PC-3 (cell line): ENCODE measurements around the gene PLA2G2F. TPM values are rescaled to one million over a fixed set of nuclear protein-coding genes. Genes with fewer than 3 reads are reported as not detected.

Experiments used
- ATAC-seq: fragments of 200-7000 bp; cut with Tn5 transposase; 2 replicates; pipeline ENCODE4 v1.9.1; 2020; ENCODE audit warnings: mild to moderate bottlenecking, moderate library complexity
- BruUV-seq: library from RNA; stranded (reverse); fragments of 400-500 nt; replicated peaks from 2 replicates; lab custom pipeline; 2021; lab: Mats Ljungman, UMichigan
- CTCF ChIA-PET: fragments of 300-600 bp; sonication (Branson Sonifier 250); formaldehyde crosslinking; loops from one replicate; lab custom pipeline; 2022; ENCODE audit warnings: antibody characterized with exemption; lab: Charles Lee
- POLR2A ChIA-PET: fragments of 300-600 bp; sonication (Branson Sonifier 250); formaldehyde crosslinking; loops from one replicate; lab custom pipeline; 2022; ENCODE audit warnings: antibody characterized with exemption; ENCODE audit not compliant: unreplicated experiment; lab: Charles Lee
- DNase-seq: peaks from one replicate; pipeline ENCODE4 v3.0.0-alpha.2; 2015
- H2AFZ ChIP-seq: fragments of 300-600 bp; sonication (generic); 2 replicates; pipeline ENCODE4 v1.6.0; 2016; ENCODE audit warnings: antibody characterized with exemption, low read length
- H3F3A ChIP-seq: fragments of 300-600 bp; sonication (generic); one replicate; pipeline ENCODE4 v1.6.0; 2017; ENCODE audit warnings: antibody characterized with exemption, low read length, control low read depth, mild to moderate bottlenecking; ENCODE audit not compliant: unreplicated experiment
- H3K27ac ChIP-seq: fragments of 300-600 bp; sonication (generic); 2 replicates; pipeline ENCODE4 v1.5.1; 2016; ENCODE audit warnings: mild to moderate bottlenecking, low read length
- H3K27me3 ChIP-seq: fragments of 300-600 bp; sonication (generic); 2 replicates; pipeline ENCODE4 v1.6.1; 2016; ENCODE audit warnings: low read length, mixed read lengths
- H3K36me3 ChIP-seq: fragments of 300-600 bp; sonication (generic); 2 replicates; pipeline ENCODE4 v1.6.1; 2016; ENCODE audit warnings: low read depth, mixed run types, low read length, mixed read lengths
- H3K4me1 ChIP-seq: fragments of 300-600 bp; sonication (generic); 2 replicates; pipeline ENCODE4 v1.5.1; 2016; ENCODE audit warnings: low read length; ENCODE audit not compliant: insufficient read depth
- H3K4me2 ChIP-seq: fragments of 300-600 bp; sonication (generic); 2 replicates; pipeline ENCODE4 v1.6.0; 2016; ENCODE audit warnings: low read length
- H3K4me3 ChIP-seq: fragments of 300-600 bp; sonication (generic); 2 replicates; pipeline ENCODE4 v1.5.1; 2016; ENCODE audit warnings: mild to moderate bottlenecking, low read length, mixed read lengths
- H3K79me2 ChIP-seq: fragments of 300-600 bp; sonication (generic); 2 replicates; pipeline ENCODE4 v1.6.1; 2017; ENCODE audit warnings: low read length, mixed read lengths
- H3K9ac ChIP-seq: fragments of 300-600 bp; sonication (generic); 2 replicates; pipeline ENCODE4 v1.6.0; 2016; ENCODE audit warnings: mild to moderate bottlenecking, low read length
- H3K9me2 ChIP-seq: fragments of 300-600 bp; sonication (generic); replicated peaks from 2 replicates; pipeline ENCODE4 v1.6.1; 2016; ENCODE audit warnings: mixed run types, low read length, mixed read lengths
- H3K9me3 ChIP-seq: fragments of 300-600 bp; sonication (generic); 2 replicates; pipeline ENCODE4 v1.6.1; 2016; ENCODE audit warnings: low read length, mixed read lengths
- H4K20me1 ChIP-seq: fragments of 300-600 bp; sonication (generic); 2 replicates; pipeline ENCODE4 v1.6.1; 2016; ENCODE audit warnings: low read length, mixed read lengths
- EZH2 ChIP-seq: fragments of 300-600 bp; sonication (generic); IDR thresholded peaks from one replicate; pipeline ENCODE4 v1.6.1; 2017; ENCODE audit warnings: antibody characterized with exemption, mild to moderate bottlenecking, low read length; ENCODE audit not compliant: unreplicated experiment
- EZH2phosphoT487 ChIP-seq: fragments of 300-600 bp; sonication (generic); IDR thresholded peaks from 2 replicates; pipeline ENCODE4 v1.6.1; 2018; ENCODE audit warnings: mild to moderate bottlenecking, antibody characterized with exemption, low read length, borderline replicate concordance
- intact Hi-C: fragments of 100-400 bp; cut with micrococcal nuclease; formaldehyde crosslinking; loops from 2 replicates; pipeline ENCODE4 v1.9.0; 2023
- total RNA-seq: library from RNA; depleted of rRNA; stranded (reverse); fragments of >200 nt; gene quantifications from 2 replicates; pipeline ENCODE4 v1.2.3, GENCODE V29; 2014
- TF ChIP-seq, protein P1 (sequence below): fragments of 300-600 bp; sonication (generic); conservative IDR thresholded peaks from 2 replicates; pipeline ENCODE4 v1.5.1; 2017; ENCODE audit warnings: antibody characterized with exemption, low read depth, mild to moderate bottlenecking, low read length

PLA2G2F gene
- total RNA-seq, 1 experiment from 2014 or later = 0.18 TPM

GRCh38 chr1:20108366-20109123 lies 30.6 kb upstream of the PLA2G2F start:
- H3K27me3 ChIP-seq = no peaks in the 10 kb centered on the region
- no peaks in the 10 kb centered on the region for H3F3A ChIP-seq
- DNase-seq (no peak), ATAC-seq (no peak)
- H3K4me2 ChIP-seq = no peak overlapping the region
- intact Hi-C loops = no loop called here
- H2AFZ ChIP-seq = no peak overlapping the region
- no peak overlapping the region for H3K9ac ChIP-seq
- H3K4me1 ChIP-seq = peaks cover 15% of the 10 kb centered on the region
- POLR2A ChIA-PET = no interaction called here
- no peaks in the 10 kb centered on the region for H3K9me2 ChIP-seq
- H3K4me3 ChIP-seq = no peak overlapping the region
- TF ChIP-seq EZH2phosphoT487 (no peak), EZH2 (no peak)
- H3K27ac ChIP-seq = no peak overlapping the region
- no peaks in the 10 kb centered on the region for H3K79me2 ChIP-seq
- H4K20me1 ChIP-seq = no peaks in the 10 kb centered on the region
- CTCF ChIA-PET = no interaction called here
- no peaks in the 10 kb centered on the region for H3K9me3 ChIP-seq
- BruUV-seq = no TSS peak
- no peaks in the 10 kb centered on the region for H3K36me3 ChIP-seq

- no peak overlapping the region for H3K4me2 ChIP-seq
- H3K27me3 ChIP-seq = no peaks in the 10 kb centered on the region
- ChIA-PET CTCF (no interaction called here), POLR2A (no interaction called here)
- no peak overlapping the region for H3K4me3 ChIP-seq
- BruUV-seq = no TSS peak
- no peaks in the 10 kb centered on the region for H3K36me3 ChIP-seq
- no peak overlapping the region for H3K9ac ChIP-seq
- DNase-seq = no peak
- H3K4me1 ChIP-seq = peaks cover 14% of the 10 kb centered on the region
- H3K9me2 ChIP-seq = no peaks in the 10 kb centered on the region
- no peak overlapping the region for H3K27ac ChIP-seq
- H3F3A ChIP-seq = no peaks in the 10 kb centered on the region
- H3K9me3 ChIP-seq = no peaks in the 10 kb centered on the region
- intact Hi-C loops = no loop called here
- no peaks in the 10 kb centered on the region for H4K20me1 ChIP-seq
- ATAC-seq = no peak
- H2AFZ ChIP-seq = no peak overlapping the region
- TF ChIP-seq EZH2 (no peak), EZH2phosphoT487 (no peak)
- TF ChIP-seq, protein P1, sequence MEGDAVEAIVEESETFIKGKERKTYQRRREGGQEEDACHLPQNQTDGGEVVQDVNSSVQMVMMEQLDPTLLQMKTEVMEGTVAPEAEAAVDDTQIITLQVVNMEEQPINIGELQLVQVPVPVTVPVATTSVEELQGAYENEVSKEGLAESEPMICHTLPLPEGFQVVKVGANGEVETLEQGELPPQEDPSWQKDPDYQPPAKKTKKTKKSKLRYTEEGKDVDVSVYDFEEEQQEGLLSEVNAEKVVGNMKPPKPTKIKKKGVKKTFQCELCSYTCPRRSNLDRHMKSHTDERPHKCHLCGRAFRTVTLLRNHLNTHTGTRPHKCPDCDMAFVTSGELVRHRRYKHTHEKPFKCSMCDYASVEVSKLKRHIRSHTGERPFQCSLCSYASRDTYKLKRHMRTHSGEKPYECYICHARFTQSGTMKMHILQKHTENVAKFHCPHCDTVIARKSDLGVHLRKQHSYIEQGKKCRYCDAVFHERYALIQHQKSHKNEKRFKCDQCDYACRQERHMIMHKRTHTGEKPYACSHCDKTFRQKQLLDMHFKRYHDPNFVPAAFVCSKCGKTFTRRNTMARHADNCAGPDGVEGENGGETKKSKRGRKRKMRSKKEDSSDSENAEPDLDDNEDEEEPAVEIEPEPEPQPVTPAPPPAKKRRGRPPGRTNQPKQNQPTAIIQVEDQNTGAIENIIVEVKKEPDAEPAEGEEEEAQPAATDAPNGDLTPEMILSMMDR = 0 out of 2 replicates have a peak, but pooled peaks have one; percentile 16
- H3K79me2 ChIP-seq = no peaks in the 10 kb centered on the region
These were observed 29.8 kb upstream of the PLA2G2F start for GRCh38 chr1:20109223-20109856.

- Histone ChIP-seq H2AFZ (peak overlapping the region; percentile 39), H3K27me3 (no peaks in the 10 kb centered on the region), H3K9me2 (no peaks in the 10 kb centered on the region), H3K27ac (no peak overlapping the region), H3K9ac (no peak overlapping the region), H3K9me3 (no peaks in the 10 kb centered on the region), H4K20me1 (no peaks in the 10 kb centered on the region), H3F3A (no peaks in the 10 kb centered on the region), H3K4me3 (no peak overlapping the region), H3K4me1 (peaks cover 11% of the 10 kb centered on the region), H3K79me2 (no peaks in the 10 kb centered on the region), H3K4me2 (no peak overlapping the region), H3K36me3 (no peaks in the 10 kb centered on the region)
- peak; percentile 62 for DNase-seq
- no TSS peak for BruUV-seq
- CTCF ChIA-PET = interaction anchor here (0.6 to 0.8 kb wide), 3 partner anchors 41 to 387 kb away, joined by 3 read pairs; no protein-coding TSS in a partner anchor
- POLR2A ChIA-PET = no interaction called here
- intact Hi-C loops = no loop called here
- ATAC-seq = peak; percentile 75
- TF ChIP-seq, protein P1 = no peak
These were observed 28.4 kb upstream of the PLA2G2F start for GRCh38 chr1:20110679-20111078.
